ENCODE measurements around the gene TMX1. TPM values are rescaled to one million over a fixed set of nuclear protein-coding genes. Genes with fewer than 3 reads are reported as not detected.

The TMX1 gene
- total RNA-seq, 1 experiment from 2014 or later = 40.4 TPM

- peak; percentile 7 for DNase-seq (ENCODE audit: low spot score)
Measured at GRCh38 chr14:51293149-51293911, 53.3 kb downstream of the TMX1 start.

DNA sequence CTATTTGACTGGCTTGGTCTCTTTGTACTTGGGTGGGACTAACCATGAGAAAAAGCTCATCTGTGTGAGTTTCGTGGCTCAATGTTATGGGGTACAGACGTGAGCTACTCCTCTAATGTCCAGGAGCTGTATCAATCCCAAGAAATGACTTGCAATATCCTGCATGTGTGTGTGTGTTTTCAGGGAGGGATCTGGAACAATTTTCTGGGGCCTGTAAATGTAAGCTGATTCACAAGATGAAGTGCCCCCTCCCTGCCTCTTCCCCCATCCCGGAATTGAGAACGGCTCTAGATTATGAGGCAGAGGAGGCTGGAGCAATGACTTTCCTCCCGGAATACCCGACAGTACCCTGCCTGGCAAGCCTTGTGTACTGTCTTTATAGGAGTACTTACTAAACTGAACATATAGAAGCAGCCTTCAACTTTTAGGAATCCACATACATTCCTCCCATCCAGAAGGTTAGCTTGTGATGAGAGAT lies 53.9 kb downstream of the TMX1 start:
- DNase-seq (ENCODE audit: low spot score) = no peak

- no peak for DNase-seq (ENCODE audit: low spot score)
Measured at GRCh38 chr14:51294951-51295525, 55.0 kb downstream of the TMX1 start.

DNA sequence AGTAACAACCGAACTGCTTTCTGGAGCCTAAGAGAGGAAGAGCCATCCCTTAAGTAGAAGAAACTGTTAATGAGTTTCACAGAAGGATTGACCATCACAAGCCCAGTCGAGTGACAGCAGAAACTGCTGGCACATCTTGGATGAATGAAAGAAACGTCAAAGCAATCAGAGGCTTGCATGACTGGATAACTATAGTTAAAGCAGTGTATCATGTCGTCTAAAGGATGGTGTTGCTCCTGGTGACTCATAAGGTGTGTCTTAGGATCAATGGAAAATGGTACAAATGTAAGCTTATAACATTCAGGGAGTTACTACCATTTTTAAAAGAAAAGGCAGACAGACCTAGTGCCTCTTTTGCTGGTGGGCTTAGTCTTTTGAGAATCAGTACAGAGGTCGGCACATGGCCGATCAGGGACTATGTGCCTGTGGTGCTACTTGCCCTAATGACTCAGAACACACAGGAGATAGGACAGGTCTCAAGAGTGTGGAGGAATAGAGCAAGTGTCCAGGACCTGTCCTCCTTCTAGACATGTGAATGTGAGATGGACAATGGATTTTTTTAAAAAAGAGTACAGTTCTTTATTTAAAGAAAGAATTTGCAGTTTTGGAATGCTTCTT lies 55.7 kb downstream of the TMX1 start:
- no peak for DNase-seq (ENCODE audit: low spot score)

DNA sequence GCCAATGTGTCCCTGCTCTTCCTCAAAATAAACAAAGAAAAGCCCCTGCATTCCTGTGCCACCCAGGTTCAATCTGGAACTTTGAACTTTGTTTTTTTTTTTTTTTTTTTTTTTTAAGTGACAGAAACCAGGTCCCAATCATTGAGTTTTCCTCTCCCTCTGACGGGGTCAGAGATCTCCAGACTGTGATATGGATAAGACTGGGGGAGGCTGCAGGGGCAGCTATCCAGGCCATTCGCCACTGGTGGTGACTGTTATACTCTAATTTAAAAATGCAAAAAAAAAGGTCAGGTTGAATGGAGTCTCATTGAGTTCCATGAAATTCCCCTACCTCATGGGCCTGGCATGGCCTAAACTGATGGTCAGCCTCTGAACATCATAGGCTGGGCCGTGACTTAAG lies 57.0 kb downstream of the TMX1 start:
- DNase-seq (ENCODE audit: low spot score) = no peak

DNA sequence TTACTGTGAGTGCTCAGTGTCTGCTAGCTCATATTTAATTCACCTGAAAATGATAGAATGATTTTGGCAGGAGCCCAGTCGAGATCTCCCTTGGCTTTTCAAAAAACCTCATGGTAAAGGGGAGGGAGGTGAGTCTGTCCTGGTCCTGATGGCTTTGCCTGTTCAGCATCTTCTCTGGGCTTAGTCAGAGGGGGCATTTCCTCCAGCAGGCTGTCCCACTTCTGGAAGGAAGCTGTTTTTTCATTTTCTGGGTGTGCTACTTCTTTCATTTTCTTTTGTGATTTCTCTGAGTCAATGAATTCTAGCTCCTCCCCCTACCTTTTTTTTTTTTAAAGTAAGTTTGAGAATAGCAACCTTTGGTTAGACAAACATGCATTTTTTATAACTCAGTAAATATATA lies 58.8 kb downstream of the TMX1 start:
- no peak for DNase-seq (ENCODE audit: low spot score)

DNA sequence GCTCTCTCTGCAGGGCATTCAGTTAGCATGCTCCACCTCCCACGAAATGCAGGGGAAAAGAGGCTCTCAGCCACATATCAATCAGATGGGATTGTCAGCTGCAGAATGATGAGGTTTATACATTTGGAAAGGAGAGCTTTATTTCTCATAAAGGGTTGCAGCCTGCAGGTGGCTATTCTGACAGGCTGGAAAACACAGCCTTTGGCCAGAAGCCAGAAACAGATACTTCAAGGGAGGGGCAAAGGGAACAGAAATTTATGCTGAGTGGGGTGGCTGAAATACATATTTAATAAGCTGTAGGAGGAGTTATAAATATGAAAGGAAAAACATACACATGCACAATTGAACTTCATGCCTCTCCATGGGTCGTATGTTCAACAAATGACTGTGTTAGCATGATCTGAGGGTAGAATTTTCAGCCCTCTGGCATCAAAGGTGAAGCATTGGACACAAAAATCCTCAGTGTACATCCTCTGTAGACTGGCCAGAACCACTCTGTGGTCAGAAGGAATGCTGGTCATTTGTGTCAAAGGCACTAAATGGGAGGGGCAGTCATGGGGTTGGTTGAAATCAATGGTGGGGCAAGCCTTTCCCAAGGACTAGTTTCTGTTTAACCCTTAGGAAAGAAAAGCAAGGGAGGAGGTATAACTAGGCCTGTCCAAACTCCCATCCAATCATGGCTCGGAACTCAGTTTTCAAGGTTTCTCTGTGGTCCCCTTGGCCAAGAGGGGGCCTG lies 62.4 kb downstream of the TMX1 start:
- peak; percentile 3 for DNase-seq (ENCODE audit: low spot score)

- DNase-seq (ENCODE audit: low spot score) = peak; percentile 85
Measured at GRCh38 chr14:51304438-51304837, 64.4 kb downstream of the TMX1 start.

GRCh38 chr14:51304941-51305340 lies 64.9 kb downstream of the TMX1 start:
- DNase-seq (ENCODE audit: low spot score) = peak; percentile 92

DNA sequence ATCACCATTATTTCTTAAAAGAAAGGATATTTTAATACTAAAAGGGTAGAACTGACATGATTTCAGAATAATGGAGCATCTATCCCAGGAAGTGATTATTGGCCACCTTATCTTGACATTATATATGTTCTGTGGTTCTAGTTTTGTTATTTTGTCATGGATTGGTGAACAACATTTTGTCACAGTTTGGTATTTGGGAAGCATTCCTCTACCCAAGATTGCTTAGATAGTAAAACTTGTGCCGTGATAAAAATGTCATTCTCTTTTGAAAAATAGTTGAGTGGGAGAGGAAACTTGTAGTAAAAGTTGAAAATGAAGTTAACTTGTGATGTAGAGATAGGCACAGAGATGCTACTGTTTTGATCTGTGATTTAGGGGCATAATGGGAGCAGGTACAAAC lies 65.7 kb downstream of the TMX1 start:
- no peak for DNase-seq (ENCODE audit: low spot score)

Other genes starting within 250 kb of the TMX1 start
- gene TRIM9, start 145.1 kb upstream of the TMX1 start, total RNA-seq (2014; rRNA removed; shearing (Covaris generic)) = 0.02 and 0.34 TPM in 2 replicates

Data from A172 (cell line).